Astrocyte (in vitro differentiated cells and primary cell): ENCODE data around the gene PAGR1.
A peak's percentile ranks its signal among the peaks of the same experiment; 100 is the strongest.

Experiments
- EZH2 ChIP-seq: IDR thresholded peaks from 2 replicates; pipeline ENCODE4 v1.6.1; 2012; ENCODE audit warnings: mild to moderate bottlenecking, low read length, inconsistent platforms; ENCODE audit not compliant: insufficient read depth
- TF ChIP-seq, protein P1 (sequence below): IDR thresholded peaks from 2 replicates; pipeline ENCODE4 v1.5.1; 2011; ENCODE audit warnings: low read depth, mild to moderate bottlenecking, inconsistent platforms, low read length, moderate library complexity; ENCODE audit not compliant: insufficient read depth

DNA sequence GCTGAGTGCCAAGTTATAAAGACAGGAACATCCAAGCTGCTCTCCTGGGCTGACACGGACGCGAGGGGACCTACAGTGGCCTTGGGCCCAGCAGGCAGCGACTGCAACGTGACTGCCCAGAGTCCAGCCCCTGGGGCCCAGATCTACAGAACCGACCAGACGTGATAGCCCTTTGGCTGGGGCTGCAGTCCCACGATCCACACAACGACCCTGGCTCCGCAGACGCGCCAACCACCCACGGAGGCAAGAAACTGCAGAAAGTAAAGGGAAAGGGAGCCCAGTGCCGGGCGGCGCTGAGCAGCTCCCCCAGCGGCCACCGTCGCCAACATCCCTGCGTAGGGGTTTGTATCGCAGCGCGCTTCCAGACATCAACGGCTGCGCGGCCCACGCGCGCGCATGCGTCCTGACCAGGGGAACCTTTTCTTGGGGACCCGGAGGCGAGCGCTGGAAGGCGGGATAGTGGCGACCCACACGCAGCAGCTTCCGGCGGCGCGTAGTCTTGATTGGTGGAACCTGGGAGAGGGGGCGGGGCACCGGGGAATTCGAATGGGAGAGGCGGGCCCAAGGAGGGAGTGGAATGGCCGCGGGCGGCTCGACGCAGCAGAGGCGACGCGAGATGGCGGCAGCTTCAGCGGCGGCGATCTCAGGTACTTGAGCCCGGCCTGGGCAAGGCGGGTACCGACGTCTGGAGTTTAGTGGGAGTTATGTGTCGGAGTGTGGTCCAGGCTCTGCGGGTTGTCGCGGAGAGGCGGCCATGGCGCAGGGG lies 25.6 kb upstream of the PAGR1 start, which contains the start of gene KIF22:
- TF ChIP-seq, protein P1, sequence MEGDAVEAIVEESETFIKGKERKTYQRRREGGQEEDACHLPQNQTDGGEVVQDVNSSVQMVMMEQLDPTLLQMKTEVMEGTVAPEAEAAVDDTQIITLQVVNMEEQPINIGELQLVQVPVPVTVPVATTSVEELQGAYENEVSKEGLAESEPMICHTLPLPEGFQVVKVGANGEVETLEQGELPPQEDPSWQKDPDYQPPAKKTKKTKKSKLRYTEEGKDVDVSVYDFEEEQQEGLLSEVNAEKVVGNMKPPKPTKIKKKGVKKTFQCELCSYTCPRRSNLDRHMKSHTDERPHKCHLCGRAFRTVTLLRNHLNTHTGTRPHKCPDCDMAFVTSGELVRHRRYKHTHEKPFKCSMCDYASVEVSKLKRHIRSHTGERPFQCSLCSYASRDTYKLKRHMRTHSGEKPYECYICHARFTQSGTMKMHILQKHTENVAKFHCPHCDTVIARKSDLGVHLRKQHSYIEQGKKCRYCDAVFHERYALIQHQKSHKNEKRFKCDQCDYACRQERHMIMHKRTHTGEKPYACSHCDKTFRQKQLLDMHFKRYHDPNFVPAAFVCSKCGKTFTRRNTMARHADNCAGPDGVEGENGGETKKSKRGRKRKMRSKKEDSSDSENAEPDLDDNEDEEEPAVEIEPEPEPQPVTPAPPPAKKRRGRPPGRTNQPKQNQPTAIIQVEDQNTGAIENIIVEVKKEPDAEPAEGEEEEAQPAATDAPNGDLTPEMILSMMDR = peak; percentile 60
- TF ChIP-seq EZH2 = no peak
